ENCODE results near the gene LDLRAD4.

The LDLRAD4 gene

GRCh38 chr18:13430663-13431062 is 212.1 kb downstream of the LDLRAD4 start:
- DNase-seq (ENCODE audit: low read depth), result no peak

- no peak for DNase-seq (ENCODE audit: low read depth)
Measured at GRCh38 chr18:13431886-13432285, 213.3 kb downstream of the LDLRAD4 start.

DNA sequence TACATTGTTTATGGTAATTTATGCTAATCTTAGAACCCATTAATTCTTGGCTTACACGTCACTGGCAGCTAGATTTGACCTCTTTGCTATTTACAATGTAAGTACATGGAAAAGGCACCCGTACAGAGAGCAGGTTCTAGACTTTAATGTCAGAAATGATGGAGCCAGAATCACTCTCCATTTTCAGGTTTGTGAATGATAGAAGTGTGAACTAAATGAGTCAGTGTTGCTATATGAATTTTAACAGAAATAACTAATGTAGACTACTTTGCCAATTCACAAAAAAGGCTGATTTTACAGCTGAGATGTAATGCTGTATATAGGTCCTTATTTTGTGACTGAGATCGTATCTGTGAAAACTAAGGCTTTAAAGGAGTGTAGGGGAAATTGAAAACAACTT is 214.6 kb downstream of the LDLRAD4 start:
- no peak for DNase-seq (ENCODE audit: low read depth)

DNA sequence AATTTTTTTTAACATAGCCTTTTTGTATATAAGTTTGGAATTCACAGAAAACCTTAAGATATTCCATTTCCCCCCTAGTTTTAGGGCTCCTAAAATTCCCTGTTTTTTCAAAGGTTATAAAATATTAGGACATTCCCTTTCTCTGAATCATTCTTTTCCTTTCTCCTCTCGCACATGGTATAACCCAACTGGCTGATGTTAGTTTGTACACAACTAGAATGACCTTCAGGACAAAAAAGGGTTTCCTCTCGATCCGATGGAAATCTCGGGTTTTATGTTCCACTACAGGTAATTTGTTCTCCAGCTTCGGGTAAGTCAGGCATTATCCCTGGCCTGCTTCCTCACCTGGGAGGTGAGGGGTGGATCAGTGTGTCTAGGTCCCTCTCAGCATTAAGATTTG is 215.1 kb downstream of the LDLRAD4 start:
- DNase-seq (ENCODE audit: low read depth), result no peak

GRCh38 chr18:13434854-13435253 is 216.3 kb downstream of the LDLRAD4 start:
- DNase-seq (ENCODE audit: low read depth), result no peak

DNA sequence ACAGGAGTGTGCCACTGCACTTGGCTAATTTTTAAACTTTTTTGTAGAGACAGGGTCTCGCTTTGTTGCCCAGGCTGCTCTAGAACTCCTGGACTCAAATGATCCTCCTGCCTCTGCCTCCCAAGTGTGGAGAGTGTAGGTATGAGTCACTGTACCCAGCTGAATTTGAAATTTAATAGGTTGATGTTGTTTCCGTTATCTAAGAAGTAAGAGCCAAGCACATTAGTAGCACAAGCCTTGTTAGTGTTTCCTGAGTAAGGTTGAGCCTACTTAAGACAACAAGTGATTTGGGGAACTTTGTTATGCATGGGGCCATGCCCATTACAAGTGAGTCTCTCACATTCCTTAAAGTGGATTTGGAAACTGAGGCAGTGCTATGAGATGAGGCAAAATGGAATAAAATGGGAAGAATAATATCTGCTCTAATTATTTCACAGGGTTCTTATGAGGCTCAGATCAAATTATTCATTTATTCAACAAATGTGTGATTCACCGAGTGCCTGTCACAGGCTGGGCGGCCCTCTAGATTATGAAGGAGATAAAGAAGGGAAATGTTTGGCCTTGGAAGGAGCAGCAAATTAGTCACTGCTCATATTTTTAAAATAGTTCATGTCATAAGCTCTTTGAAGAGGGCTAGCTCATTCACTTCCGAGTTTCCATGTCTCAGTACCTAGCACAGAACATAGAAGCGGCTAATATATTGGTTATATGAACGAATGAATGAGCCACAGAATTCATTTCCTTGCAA is 217.2 kb downstream of the LDLRAD4 start:
- no peak for DNase-seq (ENCODE audit: low read depth)

- DNase-seq (ENCODE audit: low read depth), result no peak
Measured at GRCh38 chr18:13436576-13436975, 218.0 kb downstream of the LDLRAD4 start.

GRCh38 chr18:13437034-13437433 is 218.5 kb downstream of the LDLRAD4 start:
- DNase-seq (ENCODE audit: low read depth), result no peak

DNA sequence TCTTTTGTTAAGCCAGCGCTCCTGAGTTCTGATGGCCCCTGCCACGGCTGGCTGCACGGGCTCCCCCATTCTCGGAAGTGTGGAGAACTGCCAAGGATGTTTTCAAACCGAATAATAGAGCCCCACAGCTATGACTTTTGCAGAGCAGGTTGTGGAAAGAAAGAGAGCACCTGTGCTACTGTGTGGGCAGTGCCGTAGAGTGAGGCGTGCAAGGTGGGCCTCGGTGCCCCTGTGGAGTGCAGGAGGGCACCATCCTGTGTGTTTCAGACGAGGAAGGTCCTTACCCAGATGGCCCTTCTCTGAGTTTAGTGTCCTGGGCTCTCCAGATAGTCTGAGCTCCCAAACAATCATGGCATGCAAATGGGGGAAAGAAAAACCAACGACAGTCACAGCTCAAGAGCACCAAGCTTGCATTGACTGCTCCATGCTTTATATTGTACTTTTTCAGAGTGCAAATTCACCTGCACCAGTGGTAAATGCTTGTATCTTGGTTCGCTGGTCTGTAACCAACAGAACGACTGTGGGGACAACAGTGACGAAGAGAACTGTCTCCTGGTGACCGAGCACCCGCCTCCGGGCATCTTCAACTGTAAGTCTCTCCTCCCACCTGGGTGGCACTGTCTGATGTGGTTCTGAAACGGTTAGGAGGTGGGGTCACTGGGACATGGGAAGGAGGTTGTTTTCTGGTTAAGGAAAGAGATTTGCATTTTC is 219.4 kb downstream of the LDLRAD4 start:
- DNase-seq (ENCODE audit: low read depth), result no peak

DNA sequence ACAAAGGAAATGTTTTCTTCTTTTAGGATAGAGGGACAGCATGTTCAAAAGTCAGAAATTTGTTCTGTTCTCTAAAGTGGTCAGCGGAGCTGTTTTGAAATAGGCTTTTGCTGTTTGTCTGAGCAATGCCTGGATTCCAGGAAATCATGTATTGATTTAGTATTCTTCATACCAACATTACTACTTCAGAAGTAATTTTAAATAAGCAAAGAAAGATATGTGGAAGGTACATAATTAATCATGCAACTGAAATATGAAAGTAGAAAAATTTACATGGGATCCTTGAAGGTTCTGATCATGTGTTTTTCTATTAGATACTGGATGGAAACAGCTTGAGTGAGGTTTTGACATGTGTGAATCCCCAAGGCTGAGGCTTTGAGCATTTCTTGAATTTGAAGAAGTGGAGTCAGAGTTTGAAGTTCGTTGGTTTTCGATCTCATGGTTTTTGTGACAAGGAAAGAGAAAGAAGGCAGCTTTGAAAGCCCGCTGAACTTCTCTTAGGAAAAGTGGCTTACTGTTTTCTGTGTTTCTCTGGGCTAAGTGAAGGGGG is 220.0 kb downstream of the LDLRAD4 start:
- no peak for DNase-seq (ENCODE audit: low read depth)

DNA sequence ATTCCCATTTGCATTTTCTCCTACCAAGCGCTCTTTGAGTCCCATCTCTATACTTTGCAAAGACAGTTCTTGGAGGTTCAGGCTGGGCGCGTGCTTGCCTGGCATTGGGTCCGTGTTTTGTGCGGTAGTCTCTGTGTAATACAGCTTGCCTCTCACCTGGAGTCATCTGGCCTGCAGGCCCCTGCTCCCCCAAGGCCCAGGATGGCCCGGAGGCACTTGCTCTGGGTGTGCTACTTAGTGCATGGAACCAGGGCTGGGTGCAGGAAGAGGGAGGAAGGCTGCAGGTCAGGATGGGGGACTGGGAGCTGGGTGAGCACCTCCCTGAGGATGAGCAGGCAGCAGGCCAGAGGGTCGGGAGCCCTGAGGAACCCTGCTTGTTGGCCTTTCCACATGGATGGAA is 220.9 kb downstream of the LDLRAD4 start:
- DNase-seq (ENCODE audit: low read depth), result no peak

GRCh38 chr18:13440277-13441248 is 222.0 kb downstream of the LDLRAD4 start:
- no peak for DNase-seq (ENCODE audit: low read depth)

GRCh38 chr18:13441736-13442135 is 223.2 kb downstream of the LDLRAD4 start:
- no peak for DNase-seq (ENCODE audit: low read depth)

- DNase-seq (ENCODE audit: low read depth), result no peak
Measured at GRCh38 chr18:13442451-13442850, 223.9 kb downstream of the LDLRAD4 start.

- DNase-seq (ENCODE audit: low read depth), result no peak
Measured at GRCh38 chr18:13443552-13443951, 225.0 kb downstream of the LDLRAD4 start.

DNA sequence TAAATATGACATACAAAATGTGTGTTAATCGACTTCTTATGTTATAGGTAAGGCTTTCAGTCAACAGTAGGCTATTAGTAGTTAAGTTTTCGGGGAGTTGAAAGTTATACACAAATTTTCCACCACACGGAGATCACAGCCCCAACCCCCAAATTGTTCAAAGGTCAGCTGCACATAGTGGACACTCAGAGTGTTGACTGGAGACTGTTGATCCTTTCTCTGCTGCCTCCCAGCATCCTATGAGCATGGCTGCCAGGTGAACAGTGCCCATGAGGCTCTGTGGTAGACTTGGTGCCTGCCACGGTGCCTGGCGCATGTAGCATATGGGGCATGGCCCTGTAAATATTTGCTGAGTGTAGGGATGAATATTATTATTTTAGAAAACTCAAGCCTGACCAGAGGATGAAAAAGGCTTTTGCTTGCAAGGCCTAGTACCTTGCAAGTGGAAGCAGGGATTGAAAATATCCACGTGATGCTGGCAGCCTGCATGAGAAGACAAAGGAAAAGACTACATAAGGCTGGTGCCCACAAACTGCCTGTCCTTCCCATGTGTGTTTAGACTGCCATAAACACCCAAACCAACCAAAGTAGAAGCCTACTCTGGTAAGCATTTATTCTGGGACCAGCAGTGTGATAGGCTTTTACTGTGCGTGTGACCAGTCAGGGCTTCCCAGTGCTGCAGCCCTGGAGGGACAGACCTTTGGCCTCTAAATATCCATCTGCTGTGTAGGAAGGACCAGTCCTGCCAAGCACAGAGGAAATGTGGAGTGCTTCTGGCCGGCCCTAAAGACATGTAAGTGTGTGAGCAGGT is 226.1 kb downstream of the LDLRAD4 start:
- no peak for DNase-seq (ENCODE audit: low read depth)

DNA sequence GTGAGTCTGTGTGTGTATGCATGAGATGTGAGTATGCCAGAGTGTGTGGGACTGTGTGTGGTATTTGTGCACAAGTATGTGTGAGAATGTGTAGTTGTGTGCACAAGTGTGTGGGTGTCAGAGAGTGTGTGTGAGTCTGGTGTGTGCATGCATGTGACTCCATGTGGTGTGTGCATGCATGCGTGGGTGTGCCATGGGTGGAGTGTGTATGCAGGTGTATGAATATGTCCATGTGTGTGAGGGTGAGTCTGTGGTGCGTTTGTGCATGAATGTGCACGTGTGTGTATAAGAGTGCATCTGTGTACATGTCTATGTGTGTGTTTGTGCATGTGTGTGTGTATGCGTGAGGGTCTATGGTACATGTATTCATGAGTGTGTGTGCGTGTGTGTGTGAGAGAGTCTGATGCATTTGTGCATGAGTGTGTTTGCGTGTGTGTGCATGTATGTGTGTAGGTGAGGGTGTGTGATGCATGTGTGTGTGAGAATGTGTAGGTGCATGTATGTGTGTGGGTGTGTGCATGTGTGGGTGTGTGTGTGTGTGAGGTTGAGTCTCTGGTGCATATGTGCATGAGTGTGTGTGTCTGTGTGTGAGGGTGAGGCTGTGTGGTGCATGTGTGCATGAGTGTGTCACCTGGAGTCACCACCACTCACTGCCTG is 226.8 kb downstream of the LDLRAD4 start:
- DNase-seq (ENCODE audit: low read depth), result no peak

DNA sequence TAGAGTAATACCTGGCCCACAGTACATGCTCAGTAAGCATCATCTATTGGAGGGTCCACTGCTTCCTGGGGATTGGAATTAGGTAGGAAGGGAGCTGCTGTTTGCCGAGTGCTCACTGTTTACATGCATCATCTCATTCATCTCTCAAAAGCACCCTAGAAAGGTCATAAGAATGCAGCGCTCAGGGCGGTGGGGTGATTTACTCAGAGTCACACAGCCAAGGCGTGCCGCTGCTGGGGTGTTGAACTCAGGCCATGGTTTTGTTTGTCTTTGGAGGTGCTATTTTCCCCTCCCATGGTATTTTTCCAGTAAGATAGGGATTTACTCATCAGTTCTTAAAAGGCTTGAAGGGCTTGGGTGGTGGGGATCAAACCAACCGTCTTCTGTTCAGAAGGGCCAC is 227.5 kb downstream of the LDLRAD4 start:
- no peak for DNase-seq (ENCODE audit: low read depth)

DNA sequence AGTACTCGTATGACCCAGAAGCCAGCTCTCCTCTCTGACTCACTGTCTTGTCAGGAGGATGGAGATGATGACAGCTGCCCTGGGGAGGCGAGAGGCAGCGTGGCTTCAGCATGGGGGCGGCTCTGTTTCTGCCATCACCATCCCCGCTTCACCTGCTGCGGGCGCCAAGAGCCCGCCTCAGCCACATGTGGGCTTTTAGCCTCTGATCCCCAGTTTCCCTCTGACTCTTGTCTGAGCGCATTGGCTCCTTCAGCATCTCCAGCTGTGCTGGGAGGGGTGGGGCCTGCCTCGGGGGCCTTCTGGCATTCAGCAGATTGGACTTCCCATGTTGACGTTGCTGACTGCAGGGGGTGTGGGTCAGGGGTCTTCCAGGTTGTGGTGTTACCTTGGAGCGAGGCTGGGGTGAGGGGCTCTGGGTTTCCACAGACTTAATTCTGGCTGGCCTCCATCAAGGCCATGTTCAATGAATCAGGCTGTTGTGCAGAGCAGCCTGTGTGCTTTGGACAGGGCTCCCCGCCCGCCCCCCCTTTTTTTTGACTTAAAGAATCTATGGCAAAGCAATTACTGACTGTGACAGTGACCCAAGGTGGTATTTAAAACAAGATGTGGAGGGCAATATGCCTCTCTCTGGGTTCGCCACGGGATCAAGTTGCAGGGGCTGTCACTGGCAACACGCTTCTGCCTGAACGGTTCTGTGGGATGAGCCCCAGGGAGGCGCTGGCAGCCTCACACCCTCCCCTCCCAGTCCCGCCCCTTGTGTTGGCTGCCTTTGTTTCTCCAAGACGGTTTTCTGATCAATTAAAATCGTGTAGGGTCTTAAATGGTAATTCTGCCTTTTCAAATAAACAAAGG is 228.3 kb downstream of the LDLRAD4 start:
- DNase-seq (ENCODE audit: low read depth), result no peak

All from stimulated activated CD8-positive, alpha-beta memory T cell treated with anti-CD3 and anti-CD28 coated beads, Interleukin-12 subunit alpha, Interleukin-12 subunit beta, amount 100 ng/mL, for 4 hours (primary cell).